H1 (cell line): Measurements from ENCODE around the gene NUSAP1. TPM values are rescaled to one million over a fixed set of nuclear protein-coding genes. Genes with fewer than 3 reads are reported as not detected.
"Not testable (repeated sequence)": the region's sequence is repeated elsewhere in the genome, so short reads cannot be mapped to it uniquely, and the experiment has no call there.

Experiments used
- CTCF ChIA-PET: fragments of 300-600 bp; sonication (Branson Sonifier 250); formaldehyde crosslinking; loops from one replicate; lab custom pipeline; 2021; ENCODE audit not compliant: partially characterized antibody; lab: Charles Lee
- POLR2A ChIA-PET: fragments of 300-600 bp; sonication (Branson Sonifier 250); formaldehyde crosslinking; loops from one replicate; lab custom pipeline; 2021; ENCODE audit warnings: inconsistent platforms; ENCODE audit not compliant: partially characterized antibody; lab: Charles Lee
- DNase-seq, 2 experiments: peaks; one replicate each; pipeline versions ENCODE4 v3.0.0 to v3.0.0-alpha.2; 2010 to 2022; ENCODE audit warnings: low spot score in 2 of 2, low read depth in 1 of 2, mixed read lengths in 1 of 2
- FAIRE-seq: peaks from 2 replicates; lab custom pipeline; 2011; peaks lifted over from hg19 to GRCh38; lab: Jason Lieb, UNC
- H2AFZ ChIP-seq: 2 replicates; pipeline ENCODE4 v1.8.1; 2012; ENCODE audit warnings: low read length, inconsistent platforms
- H2AK5ac ChIP-seq: 2 replicates; pipeline ENCODE4 v1.6.1; 2013; ENCODE audit warnings: low read depth, low read length
- H2BK120ac ChIP-seq: replicated peaks from 2 replicates; pipeline ENCODE3; 2013; ENCODE audit warnings: low read depth, low read length, inconsistent platforms
- H2BK12ac ChIP-seq: 2 replicates; pipeline ENCODE4 v1.6.1; 2013; ENCODE audit warnings: low read depth, low read length
- H2BK15ac ChIP-seq: 2 replicates; pipeline ENCODE4 v1.6.1; 2013; ENCODE audit warnings: low read length
- H2BK20ac ChIP-seq: 2 replicates; pipeline ENCODE4 v1.6.1; 2013; ENCODE audit warnings: low read length
- H2BK5ac ChIP-seq: 2 replicates; pipeline ENCODE4 v1.6.1; 2013; ENCODE audit warnings: low read depth, low read length
- H3K14ac ChIP-seq: 2 replicates; pipeline ENCODE4 v1.6.1; 2013; ENCODE audit warnings: inconsistent platforms; ENCODE audit not compliant: insufficient read length
- H3K18ac ChIP-seq: 2 replicates; pipeline ENCODE4 v1.6.1; 2013; ENCODE audit warnings: low read length; ENCODE audit errors: extremely low read depth
- H3K23ac ChIP-seq: 2 replicates; pipeline ENCODE4 v1.6.1; 2013; ENCODE audit warnings: inconsistent platforms; ENCODE audit not compliant: insufficient read length
- H3K23me2 ChIP-seq: 2 replicates; pipeline ENCODE4 v1.6.1; 2013; ENCODE audit warnings: low read depth, low read length
- H3K27ac ChIP-seq: 2 replicates; pipeline ENCODE4 v1.6.1; 2011; ENCODE audit warnings: low read depth, low read length, inconsistent platforms
- H3K27me3 ChIP-seq, 4 experiments: replicated peaks in 1 of 4; 1 replicate in 1 of 4; 2 replicates in 3 of 4; pipeline versions ENCODE4 v1.6.1 to v1.8.1; 2011 to 2013; ENCODE audit warnings: low read length in 3 of 4, mild to moderate bottlenecking in 3 of 4, inconsistent platforms in 2 of 4, mixed read lengths in 2 of 4, moderate library complexity in 1 of 4; ENCODE audit not compliant: control insufficient read depth in 3 of 4, insufficient read depth in 3 of 4; ENCODE audit errors: extremely low read depth in 1 of 4
- H3K36me3 ChIP-seq, 4 experiments: 2 replicates each; pipeline versions ENCODE4 v1.6.1 to v1.8.1; 2011 to 2013; ENCODE audit warnings: mild to moderate bottlenecking in 4 of 4, low read length in 3 of 4, moderate library complexity in 2 of 4, control low read depth in 1 of 4, inconsistent platforms in 1 of 4; ENCODE audit not compliant: insufficient read depth in 4 of 4, control insufficient read depth in 2 of 4
- H3K4ac ChIP-seq: replicated peaks from 2 replicates; pipeline ENCODE3; 2013; ENCODE audit warnings: low read length, low read depth, mixed read lengths, inconsistent platforms; ENCODE audit not compliant: insufficient read length
- H3K4me1 ChIP-seq, 4 experiments: replicated peaks in 1 of 4; 1 replicate in 1 of 4; 2 replicates in 3 of 4; pipeline versions ENCODE4 v1.6.1 to v1.8.1; 2011 to 2013; ENCODE audit warnings: low read length in 3 of 4, inconsistent platforms in 2 of 4, mixed read lengths in 1 of 4; ENCODE audit not compliant: insufficient read depth in 4 of 4, control insufficient read depth in 3 of 4
- H3K4me2 ChIP-seq, 2 experiments: 2 replicates each; pipeline versions ENCODE4 v1.6.1 to v1.8.1; 2011 to 2013; ENCODE audit warnings: low read depth in 2 of 2, low read length in 2 of 2, control low read depth in 1 of 2, inconsistent platforms in 1 of 2, mild to moderate bottlenecking in 1 of 2; ENCODE audit not compliant: insufficient read depth in 1 of 2
- H3K4me3 ChIP-seq, 4 experiments: fragments of 200-600, 300-600 bp in 1 of 4; sonication (generic), shearing (Covaris generic), sonication (Bioruptor Twin) in 1 of 4; 2 replicates each; pipeline versions ENCODE4 v1.5.1 to v1.8.1; 2011 to 2016; ENCODE audit warnings: low read length in 4 of 4, low read depth in 3 of 4, control low read depth in 2 of 4, inconsistent platforms in 2 of 4, mild to moderate bottlenecking in 2 of 4, mixed read lengths in 1 of 4, moderate library complexity in 1 of 4; ENCODE audit not compliant: insufficient read depth in 2 of 4; ENCODE audit errors: extremely low read depth in 1 of 4
- H3K56ac ChIP-seq: replicated peaks from 2 replicates; pipeline ENCODE3; 2013; ENCODE audit warnings: low read depth, mild to moderate bottlenecking, mixed read lengths, low read length, inconsistent platforms; ENCODE audit not compliant: insufficient read length
- H3K79me1 ChIP-seq: 2 replicates; pipeline ENCODE4 v1.6.1; 2013; ENCODE audit warnings: low read depth, low read length, control low read depth
- H3K79me2 ChIP-seq, 2 experiments: 2 replicates each; pipeline versions ENCODE4 v1.6.1 to v1.8.1; 2012 to 2013; ENCODE audit warnings: low read length in 2 of 2, mild to moderate bottlenecking in 2 of 2, inconsistent platforms in 1 of 2; ENCODE audit not compliant: insufficient read depth in 2 of 2, control insufficient read depth in 1 of 2
- H3K9ac ChIP-seq, 4 experiments: replicated peaks in 1 of 4; 1 replicate in 1 of 4; 2 replicates in 3 of 4; pipeline versions ENCODE4 v1.6.1 to v1.8.1; 2011 to 2013; ENCODE audit warnings: low read depth in 3 of 4, low read length in 3 of 4, control low read depth in 2 of 4, mild to moderate bottlenecking in 2 of 4, moderate library complexity in 2 of 4, inconsistent platforms in 1 of 4; ENCODE audit errors: extremely low read depth in 1 of 4
- H3K9me3 ChIP-seq, 2 experiments: 2 replicates each; pipeline versions ENCODE4 v1.6.1 to v1.8.1; 2012 to 2013; ENCODE audit warnings: mild to moderate bottlenecking in 2 of 2, moderate library complexity in 2 of 2, control low read depth in 1 of 2, inconsistent platforms in 1 of 2, low read depth in 1 of 2, low read length in 1 of 2, mixed read lengths in 1 of 2; ENCODE audit not compliant: insufficient read depth in 2 of 2
- H4K20me1 ChIP-seq, 2 experiments: replicated peaks in 1 of 2; 2 replicates each; pipeline versions ENCODE3 to v1.8.1; 2011 to 2013; ENCODE audit warnings: inconsistent platforms in 2 of 2, low read length in 2 of 2, mild to moderate bottlenecking in 1 of 2; ENCODE audit not compliant: insufficient read depth in 2 of 2, control insufficient read depth in 1 of 2
- H4K5ac ChIP-seq: 2 replicates; pipeline ENCODE4 v1.6.1; 2013; ENCODE audit warnings: low read length, low read depth, mixed read lengths, inconsistent platforms; ENCODE audit not compliant: insufficient read length
- H4K8ac ChIP-seq: 2 replicates; pipeline ENCODE4 v1.8.0; 2013; ENCODE audit warnings: mild to moderate bottlenecking, moderate library complexity, low read length, inconsistent platforms; ENCODE audit not compliant: insufficient read depth; ENCODE audit errors: extremely low read depth
- H4K91ac ChIP-seq: replicated peaks from 2 replicates; pipeline ENCODE3; 2013; ENCODE audit warnings: low read length, mixed read lengths, inconsistent platforms; ENCODE audit not compliant: insufficient read length
- RBBP5 ChIP-seq: IDR thresholded peaks from 2 replicates; pipeline ENCODE4 v1.7.1; 2012; ENCODE audit warnings: low read depth, mild to moderate bottlenecking, inconsistent platforms, low read length, moderate library complexity, borderline replicate concordance
- RNF2 ChIP-seq: fragments of 200-900, 300-1000 bp; sonication (generic); IDR thresholded peaks from 2 replicates; pipeline ENCODE4 v1.7.1; 2016; ENCODE audit warnings: borderline replicate concordance, low read depth, mild to moderate bottlenecking, antibody characterized with exemption, low read length; ENCODE audit not compliant: poor library complexity, severe bottlenecking; ENCODE audit errors: missing control alignments
- SP4 ChIP-seq: IDR thresholded peaks from 2 replicates; pipeline ENCODE4 v1.6.1; 2012; ENCODE audit warnings: low read length, inconsistent platforms
- WGBS, 2 experiments: shearing (Covaris generic) in 1 of 2; methylation state at CpG; one replicate each; pipeline versions ENCODE4 v1.1.6 to v1.1.7; 2013 to 2015; ENCODE audit warnings: low lambda C conversion rate in 2 of 2, mixed read lengths in 2 of 2, inconsistent platforms in 1 of 2, low coverage in 1 of 2, missing lambda C conversion rate in 1 of 2; ENCODE audit not compliant: insufficient replicate concordance in 2 of 2, insufficient coverage in 1 of 2, insufficient read length in 1 of 2; ENCODE audit errors: extremely low coverage in 1 of 2, missing lambda C conversion rate in 1 of 2; 5-methylcytosine and 5-hydroxymethylcytosine counted together
- polyA plus RNA-seq, 7 experiments: library from polyadenylated mRNA; depleted of rRNA in 3 of 7; stranded (reverse) in 5 of 7; unstranded in 2 of 7; fragments of >200 nt in 5 of 7; fragments of 200-250 nt in 2 of 7; gene quantifications; 1 replicate in 5 of 7; 2 replicates in 1 of 7; 4 replicates in 1 of 7; pipeline versions ENCODE4 v1.2.1 to v1.2.3, GENCODE V29; 2011 to 2013; ENCODE audit warnings: missing spikeins in 2 of 7, mixed read lengths in 2 of 7
- total RNA-seq: library from RNA; stranded (reverse); fragmentation: NEBNext Ultra II Directional; extraction: Animal tissue kit (Norgen Biotek cat#: 25700); gene quantifications from 2 replicates; pipeline ENCODE4 v1.2.1, GENCODE V29; 2021

The NUSAP1 gene
- total and polyA plus RNA-seq, 2 of the 8 experiments (the other 6 are each of a cell fraction or from before 2014, with no cell fraction given), result 60.8 to 144 TPM

- TF ChIP-seq RNF2 (no peak), SP4 (no peak), RBBP5 (no peak)
Measured at GRCh38 chr15:41309226-41309905, 23.3 kb upstream of the NUSAP1 start (continued).

- H2BK120ac ChIP-seq, H2BK5ac ChIP-seq, H3K4me2 ChIP-seq, H3K27ac ChIP-seq, H3K27me3 ChIP-seq, H4K91ac ChIP-seq, H2AK5ac ChIP-seq, H2BK12ac ChIP-seq, H4K5ac ChIP-seq, H3K18ac ChIP-seq, H3K4ac ChIP-seq, CTCF ChIA-PET, H3K23me2 ChIP-seq, H3K79me2 ChIP-seq, FAIRE-seq, H3K23ac ChIP-seq, H4K20me1 ChIP-seq, H3K4me1 ChIP-seq, H3K79me1 ChIP-seq, H2AFZ ChIP-seq, H3K9me3 ChIP-seq, DNase-seq, H3K14ac ChIP-seq, H3K4me3 ChIP-seq, H2BK15ac ChIP-seq, H4K8ac ChIP-seq, POLR2A ChIA-PET, H3K56ac ChIP-seq, H3K9ac ChIP-seq, H2BK20ac ChIP-seq: not testable (repeated sequence)
- peaks cover 0 to 17% (median 8%) of the 10 kb centered on the region in 4 experiments; a peak in 4 of 8 replicates for H3K36me3 ChIP-seq
- 100% methylated on average over 2 of the region's 39 CpGs; no CpG with 5 or more reads in 1 of the 2 experiments for WGBS, 2 experiments
Measured at GRCh38 chr15:41320805-41321330, 11.8 kb upstream of the NUSAP1 start.
